Measurements from ENCODE around the gene DSEL.
A peak's percentile ranks its signal among the peaks of the same experiment; 100 is the strongest.

Gene DSEL

GRCh38 chr18:67516539-67517443 lies at the start of gene DSEL:
Gene DSEL, minus strand, starts transcription at chr18:67516720. Its CDS starts 2,112 bp downstream, at chr18:67514608.
- peak; percentile 45 for DNase-seq (ENCODE audit: low read depth, low spot score)

- DNase-seq (ENCODE audit: low read depth, low spot score): no peak
These were observed 36.9 kb upstream of the DSEL start for GRCh38 chr18:67553437-67553836.

GRCh38 chr18:67550872-67551520 lies 34.5 kb upstream of the DSEL start:
- DNase-seq (ENCODE audit: low read depth, low spot score): no peak

GRCh38 chr18:67549946-67550345 lies 33.4 kb upstream of the DSEL start:
- no peak for DNase-seq (ENCODE audit: low read depth, low spot score)

- DNase-seq (ENCODE audit: low read depth, low spot score): no peak
These were observed 29.2 kb upstream of the DSEL start for GRCh38 chr18:67545681-67546080.

GRCh38 chr18:67540559-67540958 lies 24.0 kb upstream of the DSEL start:
- DNase-seq (ENCODE audit: low read depth, low spot score): no peak

GRCh38 chr18:67531929-67532328 lies 15.4 kb upstream of the DSEL start:
- DNase-seq (ENCODE audit: low read depth, low spot score): no peak

- DNase-seq (ENCODE audit: low read depth, low spot score): peak; percentile 61
These were observed 9.0 kb upstream of the DSEL start for GRCh38 chr18:67525328-67526099.

- no peak for DNase-seq (ENCODE audit: low read depth, low spot score)
These were observed 3.9 kb upstream of the DSEL start for GRCh38 chr18:67520351-67520921.

- no peak for DNase-seq (ENCODE audit: low read depth, low spot score)
These were observed 3.1 kb upstream of the DSEL start for GRCh38 chr18:67519592-67519991.

GRCh38 chr18:67518566-67518965 lies 2.0 kb upstream of the DSEL start:
- DNase-seq (ENCODE audit: low read depth, low spot score): no peak

- no peak for DNase-seq (ENCODE audit: low read depth, low spot score)
These were observed 885 bp upstream of the DSEL start for GRCh38 chr18:67517444-67517765.

GRCh38 chr18:67515942-67516538 lies 480 bp downstream of the DSEL start:
- DNase-seq (ENCODE audit: low read depth, low spot score): peak; percentile 64

GRCh38 chr18:67514901-67515540 lies 1.5 kb downstream of the DSEL start:
- no peak for DNase-seq (ENCODE audit: low read depth, low spot score)

- DNase-seq (ENCODE audit: low read depth, low spot score): no peak
These were observed 2.1 kb downstream of the DSEL start for GRCh38 chr18:67514465-67514864.

- no peak for DNase-seq (ENCODE audit: low read depth, low spot score)
These were observed 3.2 kb downstream of the DSEL start for GRCh38 chr18:67513280-67513679.

GRCh38 chr18:67511840-67512239 lies 4.7 kb downstream of the DSEL start:
- DNase-seq (ENCODE audit: low read depth, low spot score): no peak

- no peak for DNase-seq (ENCODE audit: low read depth, low spot score)
These were observed 5.7 kb downstream of the DSEL start for GRCh38 chr18:67510831-67511230.

- DNase-seq (ENCODE audit: low read depth, low spot score): no peak
These were observed 6.7 kb downstream of the DSEL start for GRCh38 chr18:67509741-67510391.

- DNase-seq (ENCODE audit: low read depth, low spot score): no peak
These were observed 8.4 kb downstream of the DSEL start for GRCh38 chr18:67508146-67508545.

GRCh38 chr18:67504739-67505138 lies 11.8 kb downstream of the DSEL start:
- no peak for DNase-seq (ENCODE audit: low read depth, low spot score)

All from iPS DF 19.7 (cell line).